ENCODE data around the gene AKR1C1.
"Not testable (repeated sequence)": the region's sequence is repeated elsewhere in the genome, so short reads cannot be mapped to it uniquely, and the experiment has no call there.

AKR1C1 gene

GRCh38 chr10:4947635-4948596 lies 15.3 kb upstream of the AKR1C1 start:
- DNase-seq (ENCODE audit: low read depth): no peak

GRCh38 chr10:4951512-4952162 lies 11.6 kb upstream of the AKR1C1 start:
- not testable (repeated sequence) for DNase-seq (ENCODE audit: low read depth)

- no peak for DNase-seq (ENCODE audit: low read depth)
Observed at GRCh38 chr10:4953405-4953804, 9.8 kb upstream of the AKR1C1 start.

GRCh38 chr10:4956088-4956487 lies 7.1 kb upstream of the AKR1C1 start:
- DNase-seq (ENCODE audit: low read depth): not testable (repeated sequence)

GRCh38 chr10:4956955-4957645 lies 6.1 kb upstream of the AKR1C1 start:
- DNase-seq (ENCODE audit: low read depth): not testable (repeated sequence)

GRCh38 chr10:4961558-4961957 lies 1.7 kb upstream of the AKR1C1 start:
- not testable (repeated sequence) for DNase-seq (ENCODE audit: low read depth)

GRCh38 chr10:4962308-4962707 lies 907 bp upstream of the AKR1C1 start:
- DNase-seq (ENCODE audit: low read depth): not testable (repeated sequence)

- not testable (repeated sequence) for DNase-seq (ENCODE audit: low read depth)
Observed at GRCh38 chr10:4963815-4964154, 570 bp downstream of the AKR1C1 start.

- not testable (repeated sequence) for DNase-seq (ENCODE audit: low read depth)
Observed at GRCh38 chr10:4965763-4966162, 2.5 kb downstream of the AKR1C1 start.

- DNase-seq (ENCODE audit: low read depth): not testable (repeated sequence)
Observed at GRCh38 chr10:4967189-4967588, 4.0 kb downstream of the AKR1C1 start.

GRCh38 chr10:4969289-4969688 lies 6.1 kb downstream of the AKR1C1 start:
- DNase-seq (ENCODE audit: low read depth): not testable (repeated sequence)

GRCh38 chr10:4970362-4970761 lies 7.1 kb downstream of the AKR1C1 start:
- not testable (repeated sequence) for DNase-seq (ENCODE audit: low read depth)

- DNase-seq (ENCODE audit: low read depth): not testable (repeated sequence)
Observed at GRCh38 chr10:4972369-4973142, 9.3 kb downstream of the AKR1C1 start.

- not testable (repeated sequence) for DNase-seq (ENCODE audit: low read depth)
Observed at GRCh38 chr10:4973294-4973693, 10.1 kb downstream of the AKR1C1 start.

GRCh38 chr10:4974400-4974799 lies 11.2 kb downstream of the AKR1C1 start:
- not testable (repeated sequence) for DNase-seq (ENCODE audit: low read depth)

GRCh38 chr10:4977025-4977424 lies 13.8 kb downstream of the AKR1C1 start:
- DNase-seq (ENCODE audit: low read depth): no peak

- no peak for DNase-seq (ENCODE audit: low read depth)
Observed at GRCh38 chr10:4978870-4979269, 15.7 kb downstream of the AKR1C1 start.

GRCh38 chr10:4980793-4981192 lies 17.6 kb downstream of the AKR1C1 start:
- no peak for DNase-seq (ENCODE audit: low read depth)

GRCh38 chr10:4981722-4982471 lies 18.7 kb downstream of the AKR1C1 start:
- no peak for DNase-seq (ENCODE audit: low read depth)

- DNase-seq (ENCODE audit: low read depth): no peak
Observed at GRCh38 chr10:4982764-4983226, 19.6 kb downstream of the AKR1C1 start.

All from activated T-cell treated with anti-CD3 and anti-CD28 coated beads for 1 hour (primary cell).